Activated T-cell treated with anti-CD3 and anti-CD28 coated beads, Interleukin-2, amount 50 U/mL, for 24 hours (primary cell): ENCODE results near the gene FLACC1.
"Not testable (repeated sequence)": the region's sequence is repeated elsewhere in the genome, so short reads cannot be mapped to it uniquely, and the experiment has no call there.

Experiments
- DNase-seq: peaks from one replicate; pipeline ENCODE4 v3.0.0-alpha.2; 2020
- H3K27ac Mint-ChIP-seq: 2 replicates; pipeline ENCODE4 v1.8.0; 2020; ENCODE audit warnings: mild to moderate bottlenecking, mixed read lengths
- H3K27me3 Mint-ChIP-seq: 2 replicates; pipeline ENCODE4 v1.8.0; 2020; ENCODE audit warnings: mixed read lengths
- H3K36me3 Mint-ChIP-seq: 2 replicates; pipeline ENCODE4 v1.8.0; 2020; ENCODE audit warnings: low read depth, mixed read lengths
- H3K4me1 Mint-ChIP-seq: 2 replicates; pipeline ENCODE4 v1.8.0; 2020; ENCODE audit warnings: low read depth, mixed read lengths
- H3K4me3 Mint-ChIP-seq: 2 replicates; pipeline ENCODE4 v1.8.0; 2020; ENCODE audit warnings: mild to moderate bottlenecking, moderate library complexity, mixed read lengths
- H3K9me3 Mint-ChIP-seq: 2 replicates; pipeline ENCODE4 v1.8.0; 2020; ENCODE audit warnings: mixed read lengths

Gene FLACC1

DNA sequence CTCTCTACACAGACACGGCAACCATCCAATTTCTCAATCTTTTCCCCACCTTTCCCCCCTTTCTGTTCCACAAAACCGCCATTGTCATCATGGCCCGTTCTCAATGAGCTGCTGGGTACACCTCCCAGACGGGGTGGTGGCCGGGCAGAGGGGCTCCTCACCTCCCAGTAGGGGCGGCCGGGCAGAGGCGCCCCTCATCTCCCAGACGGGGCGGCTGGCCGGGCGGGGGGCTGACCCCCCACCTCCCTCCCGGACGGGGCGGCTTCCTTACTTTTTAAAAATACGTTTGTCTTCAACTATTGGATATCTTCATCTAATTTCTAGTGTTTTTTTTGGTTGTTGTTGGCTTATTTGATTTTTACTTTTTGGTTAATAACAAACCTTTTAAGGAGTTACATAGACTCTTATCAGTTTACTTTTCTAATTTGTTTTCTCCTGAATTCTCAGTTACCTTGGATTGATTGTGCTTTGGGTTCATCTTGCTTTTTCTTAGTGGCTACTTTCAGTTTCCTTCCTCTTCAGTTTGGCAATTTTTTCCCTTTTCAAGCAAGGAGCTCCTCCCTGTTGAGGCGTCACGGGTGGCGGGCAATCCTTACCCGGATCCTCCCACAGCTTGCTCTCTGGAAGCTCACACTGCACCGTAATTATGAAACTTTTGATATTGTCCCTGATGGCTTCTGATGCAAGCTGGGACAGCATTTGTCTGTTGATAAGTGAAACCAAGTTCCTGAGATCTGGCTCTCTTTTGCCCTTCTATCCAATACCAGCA, 117.8 kb downstream of the FLACC1 start:
- peaks cover 62% of the 10 kb centered on the region for H3K4me1 Mint-ChIP-seq
- peaks cover 82% of the 10 kb centered on the region for H3K36me3 Mint-ChIP-seq
- H3K27me3 Mint-ChIP-seq, DNase-seq: not testable (repeated sequence)
- peak overlapping the region; percentile 60 for H3K27ac Mint-ChIP-seq
- peaks cover 13% of the 10 kb centered on the region for H3K9me3 Mint-ChIP-seq
- peak overlapping the region; percentile 4 for H3K4me3 Mint-ChIP-seq
